IMR-90 (cell line): ENCODE results near the gene TRIO. TPM values are rescaled to one million over a fixed set of nuclear protein-coding genes. Genes with fewer than 3 reads are reported as not detected.

Experiments
- ATAC-seq: fragments of 200-7000 bp; cut with Tn5 transposase; 2 replicates; pipeline ENCODE4 v1.9.1; 2020; ENCODE audit warnings: low read depth, mild to moderate bottlenecking, moderate library complexity
- BruUV-seq: library from RNA; stranded (reverse); fragments of 400-500 nt; replicated peaks from 2 replicates; lab custom pipeline; 2021; lab: Mats Ljungman, UMichigan
- CTCF ChIA-PET: fragments of 300-600 bp; formaldehyde crosslinking; extraction: SDS; loops from one replicate; lab custom pipeline; 2021; ENCODE audit warnings: antibody characterized with exemption; lab: Yijun Ruan, JAX
- POLR2A ChIA-PET: fragments of 300-600 bp; sonication (Branson Sonifier 250); formaldehyde crosslinking; loops from one replicate; lab custom pipeline; 2022; ENCODE audit warnings: antibody characterized with exemption; ENCODE audit not compliant: unreplicated experiment; lab: Charles Lee
- DNase-seq: peaks from one replicate; pipeline ENCODE4 v3.0.0; 2013
- H2AFZ ChIP-seq: replicated peaks from 2 replicates; pipeline ENCODE3; 2013; ENCODE audit warnings: low read length, mild to moderate bottlenecking; ENCODE audit not compliant: poor library complexity
- H2AK5ac ChIP-seq: 2 replicates; pipeline ENCODE4 v1.6.1; 2013; ENCODE audit warnings: low read depth, low read length, inconsistent platforms
- H2AK9ac ChIP-seq: replicated peaks from 2 replicates; pipeline ENCODE3; 2013; ENCODE audit warnings: mild to moderate bottlenecking, low read depth, low read length, moderate library complexity; ENCODE audit not compliant: poor library complexity
- H2BK120ac ChIP-seq: 2 replicates; pipeline ENCODE4 v1.6.1; 2013; ENCODE audit warnings: low read depth, low read length, inconsistent platforms
- H2BK15ac ChIP-seq: 3 replicates; pipeline ENCODE4 v1.6.1; 2013; ENCODE audit warnings: low read depth, low read length, inconsistent platforms
- H2BK20ac ChIP-seq: 2 replicates; pipeline ENCODE4 v1.6.1; 2013; ENCODE audit warnings: low read depth, mild to moderate bottlenecking, inconsistent platforms, low read length, moderate library complexity
- H2BK5ac ChIP-seq: 2 replicates; pipeline ENCODE4 v1.6.1; 2013; ENCODE audit warnings: mild to moderate bottlenecking, low read depth, low read length, inconsistent platforms; ENCODE audit not compliant: poor library complexity, severe bottlenecking
- H3K14ac ChIP-seq: replicated peaks from 2 replicates; pipeline ENCODE4 v1.6.1; 2013; ENCODE audit warnings: low read depth, low read length, inconsistent platforms
- H3K18ac ChIP-seq: 2 replicates; pipeline ENCODE4 v1.6.1; 2013; ENCODE audit warnings: low read depth, low read length, control low read depth
- H3K23ac ChIP-seq: 2 replicates; pipeline ENCODE4 v1.6.1; 2013; ENCODE audit warnings: low read depth, low read length, inconsistent platforms
- H3K27ac ChIP-seq: 2 replicates; pipeline ENCODE4 v1.5.1; 2013; ENCODE audit warnings: mild to moderate bottlenecking, control low read depth, low read length; ENCODE audit not compliant: insufficient read depth
- H3K27me3 ChIP-seq: 2 replicates; pipeline ENCODE4 v1.6.1; 2013; ENCODE audit warnings: low read length; ENCODE audit not compliant: control insufficient read depth, insufficient read depth
- H3K36me3 ChIP-seq: 2 replicates; pipeline ENCODE4 v1.6.1; 2013; ENCODE audit warnings: low read length, mixed read lengths; ENCODE audit not compliant: control insufficient read depth, insufficient read depth
- H3K4ac ChIP-seq: 2 replicates; pipeline ENCODE4 v1.6.1; 2013; ENCODE audit warnings: low read depth, low read length, inconsistent platforms
- H3K4me1 ChIP-seq: 2 replicates; pipeline ENCODE4 v1.6.1; 2013; ENCODE audit warnings: low read length, mixed read lengths; ENCODE audit not compliant: control insufficient read depth, insufficient read depth
- H3K4me2 ChIP-seq: 2 replicates; pipeline ENCODE4 v1.6.1; 2013; ENCODE audit warnings: low read depth, mild to moderate bottlenecking, control low read depth, low read length, moderate library complexity
- H3K4me3 ChIP-seq: 2 replicates; pipeline ENCODE4 v1.5.1; 2013; ENCODE audit warnings: low read depth, mild to moderate bottlenecking, control low read depth, low read length, moderate library complexity; ENCODE audit not compliant: insufficient read depth
- H3K56ac ChIP-seq: 2 replicates; pipeline ENCODE4 v1.6.1; 2013; ENCODE audit warnings: low read length, inconsistent platforms; ENCODE audit not compliant: insufficient read depth; ENCODE audit errors: extremely low read depth
- H3K79me1 ChIP-seq, 2 experiments: 2 replicates each; pipeline ENCODE4 v1.6.1; 2013; ENCODE audit warnings: low read length in 2 of 2, inconsistent platforms in 1 of 2, low read depth in 1 of 2
- H3K9ac ChIP-seq: 2 replicates; pipeline ENCODE4 v1.6.1; 2013; ENCODE audit warnings: low read depth, low read length, control low read depth
- H3K9me1 ChIP-seq: 2 replicates; pipeline ENCODE4 v1.6.1; 2013; ENCODE audit warnings: low read length, inconsistent platforms; ENCODE audit not compliant: insufficient read depth
- H3K9me3 ChIP-seq: 2 replicates; pipeline ENCODE4 v1.6.1; 2013; ENCODE audit warnings: low read length; ENCODE audit not compliant: control insufficient read depth, insufficient read depth
- H4K20me1 ChIP-seq: 2 replicates; pipeline ENCODE4 v1.6.1; 2013; ENCODE audit warnings: low read length, inconsistent platforms; ENCODE audit not compliant: insufficient read depth
- H4K5ac ChIP-seq: 2 replicates; pipeline ENCODE4 v1.6.1; 2013; ENCODE audit warnings: mild to moderate bottlenecking, low read depth, low read length, control low read depth
- H4K8ac ChIP-seq, 2 experiments: 2 replicates each; pipeline ENCODE4 v1.6.1; 2013; ENCODE audit warnings: low read depth in 2 of 2, low read length in 2 of 2, control low read depth in 1 of 2, inconsistent platforms in 1 of 2
- H4K91ac ChIP-seq: 2 replicates; pipeline ENCODE4 v1.6.1; 2013; ENCODE audit warnings: low read depth, low read length, inconsistent platforms; ENCODE audit not compliant: insufficient read depth
- BHLHE40 ChIP-seq: fragments of 150-350 bp; IDR thresholded peaks from 2 replicates; pipeline ENCODE4 v1.6.1; 2016; ENCODE audit warnings: mild to moderate bottlenecking, low read depth, low read length
- MAFK ChIP-seq: IDR thresholded peaks from 2 replicates; pipeline ENCODE4 v1.6.1; 2012; ENCODE audit warnings: low read depth, low read length, improper control_type of control experiment
- RCOR1 ChIP-seq: IDR thresholded peaks from 2 replicates; pipeline ENCODE4 v1.6.1; 2012; ENCODE audit warnings: mild to moderate bottlenecking, low read length, improper control_type of control experiment; ENCODE audit not compliant: insufficient replicate concordance
- RFX5 ChIP-seq: IDR thresholded peaks from 2 replicates; pipeline ENCODE4 v1.8.0; 2012; ENCODE audit warnings: low read depth, mild to moderate bottlenecking, low read length, moderate library complexity
- WGBS, 2 experiments: methylation state at CpG; one replicate each; pipeline versions ENCODE4 v1.1.5 to v1.1.7; 2013; ENCODE audit warnings: missing lambda C conversion rate in 2 of 2; ENCODE audit not compliant: insufficient read length in 1 of 2; ENCODE audit errors: extremely low coverage in 2 of 2; 5-methylcytosine and 5-hydroxymethylcytosine counted together
- dilution Hi-C: fragments of 300-500 bp; cut with HindIII; formaldehyde crosslinking; loops from one replicate; pipeline ENCODE4 v1.14.3; 2018; ENCODE audit warnings: low sequenced_read_pairs; ENCODE audit not compliant: unreplicated experiment
- in situ Hi-C: fragments of 300-500 bp; cut with MboI; formaldehyde crosslinking; loops from 3 replicates; pipeline ENCODE4 v1.14.3; 2019; ENCODE audit warnings: low sequenced_read_pairs, inconsistent platforms, mixed read lengths
- intact Hi-C: fragments of 100-400 bp; cut with micrococcal nuclease; formaldehyde crosslinking; loops from 2 replicates; pipeline ENCODE4 v1.10.0; 2022
- polyA plus RNA-seq, 3 experiments: library from polyadenylated mRNA; depleted of rRNA; stranded (reverse); fragments of >200 nt; gene quantifications; 2 replicates each; pipeline ENCODE4 v1.2.3, GENCODE V29; 2012; ENCODE audit warnings: low replicate concordance in 1 of 3
- total RNA-seq: library from RNA; depleted of rRNA; stranded (reverse); fragments of >200 nt; gene quantifications from 2 replicates; pipeline ENCODE4 v1.2.3, GENCODE V29; 2012

Gene TRIO
- total and polyA plus RNA-seq, 2 of the 4 experiments (the other 2 are of a cell fraction), result 206 to 522 TPM

DNA sequence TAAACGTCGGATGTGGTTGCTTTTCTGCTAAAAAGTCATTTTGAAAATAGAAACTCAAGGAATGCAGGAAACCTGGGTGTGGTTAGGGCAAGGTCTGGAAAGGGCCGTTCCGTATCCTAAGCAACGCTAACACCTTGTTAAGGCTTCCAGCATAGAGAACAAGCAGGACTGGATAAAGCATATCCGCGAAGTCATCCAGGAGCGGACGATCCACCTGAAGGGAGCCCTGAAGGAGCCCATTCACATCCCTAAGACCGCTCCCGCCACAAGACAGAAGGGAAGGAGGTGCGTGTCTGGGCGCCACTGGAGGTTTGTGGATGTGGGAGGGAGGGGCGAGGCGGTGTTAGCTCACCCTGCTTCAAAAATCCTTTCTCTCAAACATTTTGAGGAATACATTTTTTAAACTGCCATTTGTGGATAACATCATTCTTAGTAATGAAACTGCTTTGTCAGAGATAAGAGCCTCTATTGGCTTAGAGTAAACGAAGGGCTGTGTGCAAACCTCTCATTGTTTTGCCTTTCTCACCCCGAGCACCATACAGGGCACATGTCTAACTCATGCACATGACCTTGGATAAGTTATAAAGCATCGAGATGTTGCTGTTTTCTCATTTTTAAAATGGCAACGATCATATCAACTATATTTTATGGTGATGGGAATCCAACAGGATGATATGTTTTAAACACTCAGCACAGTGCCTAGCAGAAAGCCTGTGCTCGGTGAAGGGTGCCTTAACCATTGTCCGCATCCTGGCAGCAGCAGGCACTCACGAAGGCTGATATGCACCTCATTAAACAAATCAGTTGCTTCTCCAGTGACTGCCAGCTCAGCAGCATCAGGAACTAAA, 262.8 kb downstream of the TRIO start:
- no peak overlapping the region; the same call in 1 of the 2 replicates for H3K18ac ChIP-seq
- no peak for TF ChIP-seq RCOR1
- TF ChIP-seq RFX5, result no peak
- 0 out of 2 replicates have a peak, but pooled peaks have one; percentile 23 for TF ChIP-seq BHLHE40
- TF ChIP-seq MAFK, result peak; percentile 64
- peak overlapping the region; percentile 32; the same call in 1 of the 2 replicates for H2BK120ac ChIP-seq
- dilution Hi-C loops (no loop called here), intact Hi-C loops (no loop called here), in situ Hi-C loops (loop anchor here (10.0 to 25.0 kb wide), 2 partner anchors 239 to 606 kb away; no protein-coding TSS in a partner anchor)
- no peaks in the 10 kb centered on the region for H3K9me3 ChIP-seq
- peak overlapping the region; percentile 66 for H2BK5ac ChIP-seq
- peak overlapping the region; percentile 29 for H2AK9ac ChIP-seq
- no peak overlapping the region for H3K56ac ChIP-seq
- BruUV-seq, result no TSS peak
- H4K91ac ChIP-seq, result peak overlapping the region; percentile 29; the same call in 1 of the 2 replicates
- H3K4ac ChIP-seq, result peak overlapping the region; percentile 38
- no peak overlapping the region for H4K5ac ChIP-seq
- ChIA-PET POLR2A (no interaction called here), CTCF (no interaction called here)
- ATAC-seq (peak; percentile 36), DNase-seq (no peak)
- H3K4me3 ChIP-seq, result no peak overlapping the region
- no peaks in the 10 kb centered on the region for H3K27me3 ChIP-seq
- peaks cover 80% of the 10 kb centered on the region for H4K20me1 ChIP-seq
- peak overlapping the region; percentile 61 for H3K23ac ChIP-seq
- H3K4me1 ChIP-seq, result peaks cover 23% of the 10 kb centered on the region
- H3K27ac ChIP-seq, result peak overlapping the region; percentile 70
- peaks cover 45 to 86% of the 10 kb centered on the region in 2 experiments for H3K79me1 ChIP-seq
- peak overlapping the region; percentile 62; the same call in 1 of the 2 replicates for H3K14ac ChIP-seq
- H3K9ac ChIP-seq, result no peak overlapping the region; the same call in 1 of the 2 replicates
- H2BK20ac ChIP-seq, result peak overlapping the region; percentile 35; the same call in 1 of the 2 replicates
- H3K4me2 ChIP-seq, result peak overlapping the region; percentile 5; the same call in 1 of the 2 replicates
- no peak overlapping the region for H2BK15ac ChIP-seq
- H4K8ac ChIP-seq, result peak overlapping the region in 1 of 2 experiments; percentile 35; a peak in 2 of 4 replicates
- H3K36me3 ChIP-seq, result peaks cover 72% of the 10 kb centered on the region
- peak overlapping the region; percentile 14 for H2AFZ ChIP-seq
- peak overlapping the region; percentile 49 for H2AK5ac ChIP-seq
- H3K9me1 ChIP-seq, result peaks cover 24% of the 10 kb centered on the region
- 82% methylated on average over 10 of the region's 22 CpGs; no CpG with 5 or more reads in 1 of the 2 experiments for WGBS, 2 experiments
